OCI-LY7 (cell line): Measurements from ENCODE around the gene CD44. TPM values are rescaled to one million over a fixed set of nuclear protein-coding genes. Genes with fewer than 3 reads are reported as not detected.

Experiments
- BruUV-seq: library from RNA; stranded (reverse); fragments of 400-500 nt; replicated peaks from 2 replicates; lab custom pipeline; 2021; lab: Mats Ljungman, UMichigan
- CTCF ChIA-PET: fragments of 300-600 bp; sonication (Branson Sonifier 250); formaldehyde crosslinking; loops from one replicate; lab custom pipeline; 2022; ENCODE audit warnings: antibody characterized with exemption; ENCODE audit not compliant: unreplicated experiment; lab: Charles Lee
- POLR2A ChIA-PET: fragments of 300-600 bp; sonication (Branson Sonifier 250); formaldehyde crosslinking; loops from one replicate; lab custom pipeline; 2022; ENCODE audit warnings: antibody characterized with exemption; lab: Charles Lee
- DNase-seq: peaks from one replicate; pipeline ENCODE4 v3.0.0-alpha.2; 2015; ENCODE audit warnings: low spot score
- H2AFZ ChIP-seq: fragments of 200-600 bp; sonication (generic), shearing (Covaris generic); 2 replicates; pipeline ENCODE4 v1.6.1; 2014; ENCODE audit warnings: mild to moderate bottlenecking, antibody characterized with exemption, low read length, moderate library complexity
- H3K27ac ChIP-seq: fragments of 200-600 bp; sonication (generic); 2 replicates; pipeline ENCODE4 v1.5.1; 2014; ENCODE audit warnings: mixed run types, low read depth, mild to moderate bottlenecking, moderate library complexity, low read length, inconsistent platforms; ENCODE audit not compliant: poor library complexity, severe bottlenecking
- H3K36me3 ChIP-seq: fragments of 200-600 bp; sonication (generic); 2 replicates; pipeline ENCODE4 v1.6.1; 2014; ENCODE audit warnings: mild to moderate bottlenecking, antibody characterized with exemption, low read length, moderate library complexity, mixed read lengths; ENCODE audit not compliant: insufficient read depth
- H3K4me1 ChIP-seq: fragments of 200-600 bp; sonication (generic); 2 replicates; pipeline ENCODE4 v1.5.1; 2014; ENCODE audit warnings: mild to moderate bottlenecking, low read length; ENCODE audit not compliant: insufficient read depth, poor library complexity, severe bottlenecking
- H3K4me2 ChIP-seq: fragments of 200-600 bp; sonication (generic); 2 replicates; pipeline ENCODE4 v1.6.1; 2014; ENCODE audit warnings: mild to moderate bottlenecking, low read length
- H3K4me3 ChIP-seq: fragments of 200-600 bp; sonication (generic); 2 replicates; pipeline ENCODE4 v1.5.1; 2014; ENCODE audit warnings: mild to moderate bottlenecking, low read depth, low read length; ENCODE audit not compliant: poor library complexity, severe bottlenecking
- H3K79me2 ChIP-seq: fragments of 200-600 bp; sonication (generic); 2 replicates; pipeline ENCODE4 v1.6.1; 2016; ENCODE audit warnings: low read depth, mild to moderate bottlenecking, low read length, moderate library complexity, mixed read lengths; ENCODE audit not compliant: insufficient read depth
- H3K9me2 ChIP-seq: fragments of 200-600 bp; sonication (generic); 2 replicates; pipeline ENCODE4 v1.6.1; 2016; ENCODE audit warnings: mild to moderate bottlenecking, low read length, mixed read lengths; ENCODE audit not compliant: insufficient read depth
- H3K9me3 ChIP-seq: fragments of 200-600 bp; sonication (generic); 2 replicates; pipeline ENCODE4 v1.6.1; 2014; ENCODE audit warnings: mild to moderate bottlenecking, mixed run types, low read length, mixed read lengths
- H4K20me1 ChIP-seq: fragments of 200-600 bp; sonication (generic); 2 replicates; pipeline ENCODE4 v1.6.1; 2014; ENCODE audit warnings: mild to moderate bottlenecking, antibody characterized with exemption, low read length, moderate library complexity, mixed read lengths; ENCODE audit not compliant: insufficient read depth
- EZH2phosphoT487 ChIP-seq: fragments of 200-600 bp; sonication (generic); IDR thresholded peaks from 2 replicates; pipeline ENCODE4 v1.6.1; 2018; ENCODE audit warnings: low read depth, borderline replicate concordance, mild to moderate bottlenecking, mixed run types, antibody characterized with exemption, low read length, moderate library complexity, mixed read lengths
- intact Hi-C: fragments of 100-400 bp; cut with micrococcal nuclease; formaldehyde crosslinking; loops from one replicate; pipeline ENCODE4 v1.10.0; 2022; ENCODE audit not compliant: unreplicated experiment
- total RNA-seq, 2 experiments: library from RNA; depleted of rRNA in 1 of 2; stranded (reverse); fragments of >200 nt in 1 of 2; shearing (Covaris generic) in 1 of 2; gene quantifications; 2 replicates each; pipeline ENCODE4 v1.2.3, GENCODE V29; 2014 to 2022
- TF ChIP-seq, protein P1 (sequence below): fragments of 200-600 bp; sonication (generic); conservative IDR thresholded peaks from 2 replicates; pipeline ENCODE4 v1.5.1; 2014; ENCODE audit warnings: mild to moderate bottlenecking, antibody characterized with exemption, low read length, moderate library complexity, mixed read lengths

The CD44 gene
- total RNA-seq, 2 experiments from 2014 or later = 0.55 TPM; not detected in 1

- no peak overlapping the region for H3K27ac ChIP-seq
- no peak overlapping the region for H3K4me3 ChIP-seq
- peaks cover 43% of the 10 kb centered on the region for H3K4me1 ChIP-seq
- no peak for TF ChIP-seq EZH2phosphoT487
- TF ChIP-seq, protein P1, sequence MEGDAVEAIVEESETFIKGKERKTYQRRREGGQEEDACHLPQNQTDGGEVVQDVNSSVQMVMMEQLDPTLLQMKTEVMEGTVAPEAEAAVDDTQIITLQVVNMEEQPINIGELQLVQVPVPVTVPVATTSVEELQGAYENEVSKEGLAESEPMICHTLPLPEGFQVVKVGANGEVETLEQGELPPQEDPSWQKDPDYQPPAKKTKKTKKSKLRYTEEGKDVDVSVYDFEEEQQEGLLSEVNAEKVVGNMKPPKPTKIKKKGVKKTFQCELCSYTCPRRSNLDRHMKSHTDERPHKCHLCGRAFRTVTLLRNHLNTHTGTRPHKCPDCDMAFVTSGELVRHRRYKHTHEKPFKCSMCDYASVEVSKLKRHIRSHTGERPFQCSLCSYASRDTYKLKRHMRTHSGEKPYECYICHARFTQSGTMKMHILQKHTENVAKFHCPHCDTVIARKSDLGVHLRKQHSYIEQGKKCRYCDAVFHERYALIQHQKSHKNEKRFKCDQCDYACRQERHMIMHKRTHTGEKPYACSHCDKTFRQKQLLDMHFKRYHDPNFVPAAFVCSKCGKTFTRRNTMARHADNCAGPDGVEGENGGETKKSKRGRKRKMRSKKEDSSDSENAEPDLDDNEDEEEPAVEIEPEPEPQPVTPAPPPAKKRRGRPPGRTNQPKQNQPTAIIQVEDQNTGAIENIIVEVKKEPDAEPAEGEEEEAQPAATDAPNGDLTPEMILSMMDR = no peak
- peak overlapping the region; percentile 86; the same call in 1 of the 2 replicates for H2AFZ ChIP-seq
- peak overlapping the region; percentile 85 for H3K4me2 ChIP-seq
- POLR2A ChIA-PET = interaction anchor here (0.7 to 2.4 kb wide), 8 partner anchors 10 to 106 kb away, joined by 3 to 10 read pairs (median 3); no protein-coding TSS in a partner anchor
- no TSS peak for BruUV-seq
- CTCF ChIA-PET = no interaction called here
- no peaks in the 10 kb centered on the region for H3K36me3 ChIP-seq
- H3K79me2 ChIP-seq = no peaks in the 10 kb centered on the region
- no peak for DNase-seq
- no peaks in the 10 kb centered on the region for H3K9me3 ChIP-seq
- no peaks in the 10 kb centered on the region for H4K20me1 ChIP-seq
- no peaks in the 10 kb centered on the region for H3K9me2 ChIP-seq
- intact Hi-C loops = no loop called here
Measured at GRCh38 chr11:35165030-35165422, 26.1 kb downstream of the CD44 start.

DNA sequence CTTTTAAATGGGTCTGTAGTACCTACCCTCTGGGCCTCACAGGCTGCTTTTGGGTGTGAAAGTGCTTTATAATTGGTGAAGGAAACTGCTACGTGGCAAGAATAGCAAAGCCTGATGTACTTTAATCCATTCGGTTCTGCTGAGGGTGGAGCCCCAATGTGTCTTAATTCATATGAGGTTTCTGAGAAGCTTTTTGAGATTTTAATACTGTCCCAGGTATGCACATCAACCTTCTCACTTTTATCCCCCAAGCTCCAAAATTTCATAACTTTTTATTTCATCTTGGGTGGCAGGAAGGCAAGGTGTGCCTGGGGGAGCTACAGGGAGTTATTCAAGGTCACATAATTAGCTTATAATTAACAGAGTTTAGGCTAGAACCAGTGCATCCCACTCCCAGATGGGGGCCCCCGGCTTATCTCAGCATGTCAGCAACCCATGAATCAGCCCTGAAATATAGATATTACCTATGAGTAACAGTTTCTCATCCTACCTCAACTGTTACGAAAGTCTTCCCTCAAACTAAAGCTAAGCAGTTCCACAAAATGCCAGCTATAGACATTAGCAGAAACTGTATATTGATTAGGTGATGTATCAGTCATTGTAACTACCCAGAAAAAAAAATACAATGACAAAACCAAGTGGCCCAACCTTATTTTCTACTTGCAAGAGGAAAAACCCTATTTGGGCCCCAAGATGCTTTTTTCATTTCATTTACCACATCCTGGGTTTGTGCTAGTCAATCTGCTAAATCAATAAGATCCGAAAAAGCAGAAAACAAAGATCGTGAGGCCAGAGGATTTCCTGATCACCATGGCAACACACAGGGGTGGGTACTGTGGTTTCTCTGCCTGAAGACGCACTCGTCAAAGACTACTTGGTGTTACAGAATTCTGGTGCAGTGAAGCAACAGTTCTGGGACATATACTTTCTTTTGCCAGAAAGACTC, 26.7 kb downstream of the CD44 start:
- Histone ChIP-seq H3K4me2 (peak overlapping the region; percentile 85), H3K9me3 (no peaks in the 10 kb centered on the region), H3K4me1 (peaks cover 43% of the 10 kb centered on the region), H3K36me3 (no peaks in the 10 kb centered on the region), H3K9me2 (no peaks in the 10 kb centered on the region), H3K27ac (peak overlapping the region; percentile 39), H3K4me3 (peak overlapping the region; percentile 53), H3K79me2 (no peaks in the 10 kb centered on the region), H2AFZ (peak overlapping the region; percentile 86), H4K20me1 (no peaks in the 10 kb centered on the region)
- BruUV-seq = no TSS peak
- peak; percentile 82 for DNase-seq
- TF ChIP-seq, protein P1 = no peak
- no peak for TF ChIP-seq EZH2phosphoT487
- POLR2A ChIA-PET = interaction anchor here (0.7 to 2.4 kb wide), 12 partner anchors 10 to 239 kb away, joined by 3 to 10 read pairs (median 3); no protein-coding TSS in a partner anchor
- intact Hi-C loops = no loop called here
- CTCF ChIA-PET = no interaction called here
